Suprapubic skin (tissue), 4 donors: Measurements from ENCODE around the gene YIPF7.
A peak's percentile ranks its signal among the peaks of the same experiment; 100 is the strongest.

Source experiments
- CTCF ChIP-seq, 2 donors: fragments of 200-600 bp in 1 of 2; fragments of 450-650 bp in 1 of 2; sonication (generic) in 1 of 2; IDR thresholded peaks; one replicate each; pipeline ENCODE4 v1.5.1; 2016 to 2019; ENCODE audit warnings: antibody characterized with exemption in 2 of 2, mild to moderate bottlenecking in 1 of 2, moderate library complexity in 1 of 2
- POLR2A ChIP-seq, 2 donors: fragments of 450-650 bp; IDR thresholded peaks; one replicate each; pipeline ENCODE4 v1.6.1; 2017; ENCODE audit warnings: antibody characterized with exemption in 2 of 2, mild to moderate bottlenecking in 2 of 2, moderate library complexity in 2 of 2
- POLR2AphosphoS5 ChIP-seq, 3 donors: sonication (generic); formaldehyde crosslinking; IDR thresholded peaks; one replicate each; pipeline ENCODE4 v1.6.1; 2017; ENCODE audit warnings: antibody characterized with exemption in 3 of 3

- TF ChIP-seq POLR2A (IDR thresholded peaks at IDR 0.05) (peak in 1 of 2 donors; percentile 44), CTCF (IDR thresholded peaks at IDR 0.05) (no peak), POLR2AphosphoS5 (IDR thresholded peaks at IDR 0.05) (peak; percentile 40 to 49 (median 45))
Observed at GRCh38 chr4:44678094-44679041, 26.9 kb upstream of the YIPF7 start, which contains the start of gene GUF1.
